Right renal pelvis (tissue), 4 donors: Measurements from ENCODE around the gene DLX2. TPM values are rescaled to one million over a fixed set of nuclear protein-coding genes. Genes with fewer than 3 reads are reported as not detected.
A peak's percentile ranks its signal among the peaks of the same experiment; 100 is the strongest.
"Not testable (repeated sequence)": the region's sequence is repeated elsewhere in the genome, so short reads cannot be mapped to it uniquely, and the experiment has no call there.

Source experiments
- DNase-seq, 4 donors: peaks; one replicate each; pipeline ENCODE4 v3.0.0-alpha.2; 2013; ENCODE audit warnings: low read depth in 4 of 4, low spot score in 3 of 4, missing footprints in 1 of 4
- polyA plus RNA-seq, 4 donors: library from polyadenylated mRNA; unstranded; fragments of 120-200 nt; gene quantifications; one replicate each; pipeline ENCODE4 v1.2.1, GENCODE V29; 2013; ENCODE audit not compliant: insufficient read length in 4 of 4

DLX2 gene
- polyA plus RNA-seq: under 1 TPM; 0.08 to 0.25 (median 0.11) TPM

- DNase-seq: peak; percentile 70 to 84 (median 74)
Observed at GRCh38 chr2:172102391-172103359, at the start of gene DLX2. Gene DLX2, minus strand, starts transcription at chr2:172102900. Its CDS starts 362 bp downstream, at chr2:172102538.

- no peak for DNase-seq
Observed at GRCh38 chr2:172147944-172148650, 45.4 kb upstream of the DLX2 start.

- no peak for DNase-seq
Observed at GRCh38 chr2:172143817-172144216, 41.1 kb upstream of the DLX2 start.

- DNase-seq: not testable (repeated sequence)
Observed at GRCh38 chr2:172138727-172139126, 36.0 kb upstream of the DLX2 start.

- no peak for DNase-seq
Observed at GRCh38 chr2:172137943-172138342, 35.2 kb upstream of the DLX2 start.

- no peak for DNase-seq
Observed at GRCh38 chr2:172137109-172137508, 34.4 kb upstream of the DLX2 start.

- DNase-seq: no peak
Observed at GRCh38 chr2:172135446-172135845, 32.7 kb upstream of the DLX2 start.

GRCh38 chr2:172134270-172134669 lies 31.6 kb upstream of the DLX2 start:
- no peak for DNase-seq

GRCh38 chr2:172131713-172132555 lies 29.2 kb upstream of the DLX2 start:
- no peak for DNase-seq

- DNase-seq: no peak
Observed at GRCh38 chr2:172129404-172129803, 26.7 kb upstream of the DLX2 start.

GRCh38 chr2:172128484-172128883 lies 25.8 kb upstream of the DLX2 start:
- no peak for DNase-seq

GRCh38 chr2:172120118-172120517 lies 17.4 kb upstream of the DLX2 start:
- no peak for DNase-seq

GRCh38 chr2:172119089-172119488 lies 16.4 kb upstream of the DLX2 start:
- DNase-seq: no peak

GRCh38 chr2:172116107-172116506 lies 13.4 kb upstream of the DLX2 start:
- DNase-seq: no peak

- DNase-seq: no peak
Observed at GRCh38 chr2:172114579-172114978, 11.9 kb upstream of the DLX2 start.

- DNase-seq: not testable (repeated sequence)
Observed at GRCh38 chr2:172114176-172114575, 11.5 kb upstream of the DLX2 start.

- DNase-seq: no peak
Observed at GRCh38 chr2:172113617-172114016, 10.9 kb upstream of the DLX2 start.

- DNase-seq: no peak
Observed at GRCh38 chr2:172109988-172110811, 7.5 kb upstream of the DLX2 start.

GRCh38 chr2:172109256-172109987 lies 6.7 kb upstream of the DLX2 start:
- DNase-seq: no peak
